ENCODE results near the gene ZNF710.

DNA sequence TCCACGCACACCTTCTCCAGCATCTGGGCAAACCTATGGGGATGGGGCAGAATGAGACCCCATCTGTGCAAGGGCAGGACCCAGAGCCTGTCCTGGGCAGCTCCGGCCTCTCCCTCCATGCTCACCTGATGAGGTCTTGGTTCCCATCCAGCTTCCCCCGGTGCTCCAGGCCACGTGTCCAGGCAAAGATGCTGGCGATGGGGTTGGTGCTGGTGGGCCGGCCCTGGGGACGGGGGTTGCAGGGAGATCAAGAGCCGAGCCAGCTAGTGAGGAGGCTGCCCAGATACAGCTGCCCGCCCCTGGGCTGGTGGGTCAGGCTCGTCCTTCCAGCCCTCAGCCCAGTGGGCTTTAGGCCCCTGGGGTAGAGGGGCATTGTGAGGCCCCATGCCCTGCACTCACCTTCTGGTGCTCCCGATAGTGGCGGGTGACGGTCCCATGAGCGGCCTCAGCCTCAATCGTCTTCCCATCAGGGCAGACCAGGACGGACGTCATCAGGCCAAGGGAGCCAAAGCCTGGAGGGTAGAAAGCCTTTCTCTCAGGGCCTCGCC, 83.8 kb downstream of the ZNF710 start:
- TF ChIP-seq, protein P1, sequence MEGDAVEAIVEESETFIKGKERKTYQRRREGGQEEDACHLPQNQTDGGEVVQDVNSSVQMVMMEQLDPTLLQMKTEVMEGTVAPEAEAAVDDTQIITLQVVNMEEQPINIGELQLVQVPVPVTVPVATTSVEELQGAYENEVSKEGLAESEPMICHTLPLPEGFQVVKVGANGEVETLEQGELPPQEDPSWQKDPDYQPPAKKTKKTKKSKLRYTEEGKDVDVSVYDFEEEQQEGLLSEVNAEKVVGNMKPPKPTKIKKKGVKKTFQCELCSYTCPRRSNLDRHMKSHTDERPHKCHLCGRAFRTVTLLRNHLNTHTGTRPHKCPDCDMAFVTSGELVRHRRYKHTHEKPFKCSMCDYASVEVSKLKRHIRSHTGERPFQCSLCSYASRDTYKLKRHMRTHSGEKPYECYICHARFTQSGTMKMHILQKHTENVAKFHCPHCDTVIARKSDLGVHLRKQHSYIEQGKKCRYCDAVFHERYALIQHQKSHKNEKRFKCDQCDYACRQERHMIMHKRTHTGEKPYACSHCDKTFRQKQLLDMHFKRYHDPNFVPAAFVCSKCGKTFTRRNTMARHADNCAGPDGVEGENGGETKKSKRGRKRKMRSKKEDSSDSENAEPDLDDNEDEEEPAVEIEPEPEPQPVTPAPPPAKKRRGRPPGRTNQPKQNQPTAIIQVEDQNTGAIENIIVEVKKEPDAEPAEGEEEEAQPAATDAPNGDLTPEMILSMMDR (IDR thresholded peaks at IDR 0.05): no peak
- TF ChIP-seq POLR2A (IDR thresholded peaks at IDR 0.05): no peak

Measured in adrenal gland (tissue), 5 donors.